H4 (cell line): ENCODE data around the gene DVL2. TPM values are rescaled to one million over a fixed set of nuclear protein-coding genes. Genes with fewer than 3 reads are reported as not detected.

ENCODE experiments used
- DNase-seq: peaks from one replicate; pipeline ENCODE4 v3.0.0-alpha.2; 2015; ENCODE audit warnings: low spot score
- total RNA-seq: library from RNA; depleted of rRNA; stranded (reverse); fragments of >200 nt; shearing (Covaris generic); gene quantifications from 2 replicates; pipeline ENCODE4 v1.2.3, GENCODE V29; 2014

Gene DVL2
- total RNA-seq, 1 experiment from 2014 or later: 24.8 TPM

- peak; percentile 72 for DNase-seq
Observed at GRCh38 chr17:7219812-7220592, 14.3 kb downstream of the DVL2 start, which contains the start of the genes ACADVL and DLG4. Gene ACADVL, plus strand, starts transcription at chr17:7219938. Its CDS starts 47 bp downstream, at chr17:7219985. Gene DLG4, minus strand, starts transcription at chr17:7219836.

DNA sequence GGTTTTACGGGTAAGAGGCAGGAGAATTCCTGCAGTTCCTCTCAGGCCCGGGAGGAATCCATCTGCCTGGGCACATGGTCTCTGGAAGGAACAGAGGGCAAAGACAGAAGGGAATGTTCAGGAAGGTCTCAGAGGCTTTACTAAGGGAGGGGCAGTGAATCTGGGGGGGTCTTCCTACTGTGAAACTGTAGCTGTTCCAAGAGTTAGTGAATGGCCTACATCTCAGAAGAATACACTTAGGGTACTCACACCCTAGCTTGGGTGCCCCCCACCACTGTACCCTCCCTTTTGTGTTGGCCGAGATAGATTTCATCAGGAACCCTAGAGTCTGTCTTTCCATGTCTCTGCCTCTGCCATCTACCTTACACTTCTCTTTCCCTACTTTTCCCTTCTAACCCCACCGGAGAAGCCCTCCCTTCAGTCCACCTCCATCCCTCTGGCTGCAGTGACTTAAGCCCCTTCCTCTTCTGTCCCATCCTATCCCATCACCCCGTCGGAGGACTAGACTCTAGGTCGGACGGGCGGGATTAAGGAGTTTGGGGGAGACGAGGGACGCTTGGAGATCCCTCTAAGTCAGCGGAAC is 15.0 kb downstream of the DVL2 start:
- DNase-seq: no peak

- DNase-seq: no peak
Observed at GRCh38 chr17:7218758-7219157, 15.6 kb downstream of the DVL2 start.

DNA sequence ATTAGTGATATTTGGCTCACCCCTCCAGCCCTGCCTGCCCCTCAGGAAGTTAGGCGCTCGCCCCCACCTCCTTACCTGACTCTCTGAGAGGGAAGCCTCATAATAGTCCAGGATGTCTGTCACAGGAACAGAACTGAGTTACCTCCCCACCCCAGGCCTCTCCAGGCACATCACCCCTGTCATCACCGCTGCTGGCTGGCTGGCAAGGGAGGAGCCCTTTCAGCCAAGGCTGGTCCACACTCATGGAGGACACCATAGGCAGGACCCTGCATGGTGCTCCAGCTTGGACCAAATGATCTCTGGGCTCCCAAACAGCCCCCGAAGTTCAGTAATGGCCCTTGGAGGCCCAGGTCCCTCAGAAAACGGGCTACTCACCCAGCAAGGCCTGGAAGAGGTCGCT is 16.2 kb downstream of the DVL2 start:
- no peak for DNase-seq

DNA sequence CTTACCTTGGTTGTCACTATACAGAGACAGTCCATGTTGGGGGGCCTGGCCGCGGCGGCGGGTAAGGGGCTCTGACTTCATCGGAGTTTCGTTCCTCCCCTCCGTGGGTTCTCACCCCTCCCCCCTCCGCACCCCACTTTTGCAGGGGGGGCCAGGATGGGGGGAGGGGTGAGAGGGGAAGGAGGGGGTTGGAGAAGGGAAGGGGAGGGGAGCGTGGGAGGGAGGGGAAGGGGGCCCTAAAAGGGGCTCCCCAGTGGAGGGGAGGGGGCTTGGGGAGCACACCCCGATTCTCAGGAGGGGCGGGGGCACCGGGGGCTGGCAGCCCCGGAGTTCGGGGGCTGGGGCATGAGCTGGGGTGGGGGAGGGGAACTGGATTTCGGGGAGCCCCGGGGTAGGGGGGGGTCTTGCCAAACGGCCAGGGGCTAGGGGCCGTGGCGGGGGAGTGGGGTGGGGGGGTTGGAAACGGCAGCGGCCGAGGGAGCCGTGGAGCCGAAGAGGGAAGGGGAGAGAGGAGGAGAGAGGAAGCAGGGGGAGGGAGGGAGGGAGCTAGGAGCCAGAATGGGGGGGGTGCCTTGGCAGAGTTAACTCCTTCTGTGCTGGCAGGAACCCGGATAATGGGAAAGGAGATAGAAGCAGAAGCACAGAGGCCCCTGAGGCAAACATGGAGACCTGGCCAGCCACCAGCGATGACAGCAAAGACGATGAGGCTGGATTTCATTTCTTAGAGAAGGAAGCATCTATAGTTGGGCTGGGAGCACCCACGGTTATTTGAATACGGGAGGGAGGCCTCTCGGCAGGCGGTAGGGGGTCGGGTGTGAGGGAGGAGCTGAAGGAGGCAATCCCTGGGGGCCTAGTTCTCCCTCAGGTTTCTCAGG is 17.0 kb downstream of the DVL2 start:
- no peak for DNase-seq

- DNase-seq: no peak
Observed at GRCh38 chr17:7216242-7217112, 17.8 kb downstream of the DVL2 start.

DNA sequence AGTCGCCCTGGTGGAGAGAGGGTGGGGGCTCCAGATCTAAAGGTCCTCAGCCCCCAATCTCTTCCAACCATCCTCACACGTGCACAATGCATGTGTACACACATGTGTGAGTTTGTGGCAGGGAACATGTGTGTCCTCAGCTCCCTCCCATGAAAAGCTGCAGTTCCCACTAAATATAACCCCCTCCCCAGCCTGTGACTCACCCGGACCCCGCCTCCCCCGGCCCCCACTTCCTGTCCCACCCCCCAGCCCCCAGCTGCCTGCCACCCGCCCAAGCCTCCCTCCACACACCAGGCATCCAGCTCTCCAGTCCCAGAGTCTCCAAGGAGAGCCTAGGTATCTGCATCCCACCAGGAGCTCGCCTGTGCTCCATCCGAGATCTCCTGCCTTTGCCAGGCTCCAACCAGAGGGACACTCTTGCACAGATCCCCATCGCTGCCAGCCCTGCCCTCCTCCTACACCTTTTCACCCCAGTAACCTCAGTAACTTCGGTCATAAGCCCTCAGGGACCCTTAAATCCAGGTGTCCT is 18.6 kb downstream of the DVL2 start:
- no peak for DNase-seq

GRCh38 chr17:7215136-7215638 is 19.1 kb downstream of the DVL2 start:
- DNase-seq: no peak

- DNase-seq: peak; percentile 91
Observed at GRCh38 chr17:7214300-7215135, 19.8 kb downstream of the DVL2 start.

GRCh38 chr17:7213895-7214299 is 20.4 kb downstream of the DVL2 start:
- DNase-seq: peak; percentile 68

GRCh38 chr17:7211491-7212273 is 22.6 kb downstream of the DVL2 start:
- no peak for DNase-seq

- DNase-seq: no peak
Observed at GRCh38 chr17:7208754-7209460, 25.4 kb downstream of the DVL2 start.

DNA sequence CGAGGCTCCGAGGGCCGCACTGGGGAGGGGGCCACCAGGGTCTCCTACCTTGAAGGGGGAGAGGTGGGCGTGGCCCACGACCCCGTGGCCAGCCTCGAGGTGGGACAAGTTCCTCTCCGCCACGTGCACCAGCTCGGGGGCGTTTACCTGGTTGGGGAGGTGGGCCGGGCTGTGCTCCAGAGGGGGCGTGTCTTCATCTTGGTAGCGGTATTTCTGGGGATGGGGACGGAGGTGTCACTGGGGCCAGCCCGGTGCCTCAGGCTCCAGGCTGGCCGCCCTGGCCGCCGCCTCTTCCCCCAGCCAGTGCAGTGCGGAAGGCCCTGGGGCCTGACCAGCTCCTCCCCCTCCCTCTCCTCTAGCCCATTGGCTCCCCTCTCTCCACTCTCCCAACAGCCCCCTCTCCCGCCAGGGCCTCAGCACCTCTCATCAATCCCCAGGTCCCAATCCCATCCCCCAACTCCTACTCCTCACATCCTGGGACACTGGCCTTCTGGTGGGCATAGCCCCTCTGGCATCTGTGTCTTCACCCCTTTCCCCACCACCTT is 26.2 kb downstream of the DVL2 start:
- DNase-seq: no peak

GRCh38 chr17:7207120-7208001 is 27.0 kb downstream of the DVL2 start:
- no peak for DNase-seq

DNA sequence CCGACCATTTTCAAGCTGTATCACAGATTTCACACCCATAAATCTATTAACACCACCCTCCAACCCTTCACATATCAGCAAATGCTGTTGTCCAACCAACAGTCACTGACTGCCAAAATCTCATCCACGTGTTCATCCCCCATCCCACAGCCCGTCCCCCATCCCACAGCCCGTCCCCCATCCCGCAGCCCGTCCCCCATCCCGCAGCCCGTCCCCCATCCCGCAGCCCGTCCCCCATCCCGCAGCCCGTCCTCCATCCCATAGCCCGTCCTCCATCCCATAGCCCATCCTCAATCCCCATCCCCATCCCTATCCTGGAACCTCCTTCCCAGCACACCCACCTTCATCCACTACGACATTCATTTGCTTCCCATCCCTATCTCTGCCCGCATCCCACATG is 28.8 kb downstream of the DVL2 start:
- no peak for DNase-seq

DNA sequence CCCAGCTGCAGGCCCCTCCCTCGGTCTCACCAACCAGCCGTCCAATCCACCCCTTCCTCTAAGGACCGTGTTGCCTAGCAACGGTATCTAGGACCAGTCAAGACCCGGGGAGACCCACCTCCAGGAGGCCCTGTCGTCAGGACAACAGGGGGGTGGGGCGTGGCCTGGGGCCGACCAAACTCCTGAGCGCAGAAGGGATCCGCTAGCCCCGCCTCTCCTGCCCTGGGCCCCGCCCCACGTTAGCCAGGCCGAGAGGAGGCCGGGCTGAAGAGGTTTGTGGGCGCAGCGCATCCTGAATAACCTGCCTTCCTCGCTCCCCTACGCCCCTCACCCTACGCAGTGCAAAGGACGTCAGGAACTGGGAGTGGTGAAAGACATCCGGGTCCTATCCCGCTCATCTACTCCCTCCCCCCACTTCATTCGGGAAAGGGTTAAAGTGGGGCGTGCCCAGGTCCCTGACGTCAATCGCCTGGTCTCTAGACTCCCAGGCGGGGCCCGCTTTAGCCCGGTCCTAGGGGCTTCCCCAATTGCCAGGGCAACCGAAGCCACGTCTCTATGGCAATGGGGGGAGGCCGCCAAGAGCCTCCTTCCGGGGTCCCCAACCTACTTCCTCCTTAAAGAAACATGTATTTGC is 29.4 kb downstream of the DVL2 start:
- DNase-seq: no peak

DNA sequence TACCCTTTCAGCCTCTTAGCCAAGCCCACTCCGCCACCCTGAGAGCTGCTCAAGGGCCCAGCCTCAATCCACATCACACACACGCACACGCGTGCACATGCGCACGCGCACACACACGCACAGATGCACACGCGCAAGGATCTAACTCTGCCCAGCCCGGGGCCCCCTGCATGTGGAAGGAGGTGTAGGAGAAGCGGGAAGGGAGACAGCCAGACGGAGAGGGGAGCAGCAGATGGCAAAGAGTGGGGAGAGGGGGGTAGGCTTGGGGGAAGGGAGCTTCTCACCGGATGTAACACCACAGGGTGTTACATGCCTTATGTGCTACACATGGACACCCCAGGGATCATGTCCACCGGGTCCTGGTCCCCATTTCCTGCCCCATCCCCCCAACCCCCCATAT is 30.0 kb downstream of the DVL2 start:
- DNase-seq: no peak
